ENCODE measurements around the gene CHST12.
A peak's percentile ranks its signal among the peaks of the same experiment; 100 is the strongest.

The CHST12 gene

DNA sequence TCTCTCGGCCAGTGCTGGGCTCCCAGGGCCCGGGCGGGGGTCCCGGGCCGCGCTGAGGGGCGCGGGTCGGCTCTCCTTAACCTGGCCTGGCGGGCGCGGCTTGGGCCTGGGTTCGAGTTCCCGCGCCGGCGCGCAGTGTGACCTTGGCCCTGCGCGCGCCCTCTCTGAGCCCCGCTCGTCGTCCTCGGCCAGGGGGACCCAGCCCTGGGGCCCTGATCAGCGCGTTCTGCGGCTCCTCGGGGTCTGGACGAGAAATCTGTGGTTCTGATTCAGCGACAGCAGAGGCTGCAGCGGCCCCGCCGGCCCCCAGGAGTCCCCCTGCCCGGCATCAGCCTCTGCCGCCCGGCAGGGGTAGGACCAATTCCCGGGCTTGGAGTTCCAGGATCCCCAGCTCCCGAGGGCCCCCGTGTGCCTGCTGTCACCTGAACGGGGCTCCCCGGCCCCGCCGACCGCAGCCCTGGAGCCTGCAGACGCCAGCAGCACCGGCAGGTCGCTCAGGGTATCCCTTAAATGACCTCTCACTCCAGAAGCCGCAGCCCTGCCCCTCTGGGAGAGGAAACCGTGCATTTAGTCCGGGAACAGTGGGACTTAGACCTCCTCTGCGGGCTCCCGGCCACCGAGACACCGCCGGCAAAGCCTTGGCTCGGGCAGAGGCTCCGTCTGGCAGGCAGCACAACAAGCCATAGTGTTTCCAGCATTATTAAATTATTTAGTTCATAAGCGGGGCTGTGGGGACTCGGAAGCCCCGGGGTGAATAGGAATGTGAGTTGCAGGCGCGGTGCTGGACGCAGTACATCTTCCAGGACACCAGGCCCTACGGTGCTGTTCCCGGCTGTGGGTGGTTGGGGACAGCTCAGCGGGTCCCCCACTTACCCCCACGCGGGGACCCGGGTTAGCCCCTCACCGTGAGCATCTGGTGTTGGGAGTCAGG lies 572 bp downstream of the CHST12 start:
- Mint-ChIP-seq H3K4me1 (peaks cover 53% of the 10 kb centered on the region), H3K27ac (peak overlapping the region; percentile 3 to 64 (median 33)), H3K9me3 (no peaks in the 10 kb centered on the region), H3K4me3 (peak overlapping the region; percentile 86 to 89 (median 88)), H3K36me3 (ENCODE audit: low read depth) (no peaks in the 10 kb centered on the region), H3K27me3 (ENCODE audit: low read depth) (peaks cover 4% of the 10 kb centered on the region)
- TF ChIP-seq CTCF (IDR thresholded peaks at IDR 0.05; ENCODE audit: unreplicated experiment in 3 of 3), result peak in 1 of 3 experiments; percentile 32

- no peaks in the 10 kb centered on the region for H3K36me3 Mint-ChIP-seq (ENCODE audit: low read depth)
- TF ChIP-seq CTCF (IDR thresholded peaks at IDR 0.05; ENCODE audit: unreplicated experiment in 3 of 3), result no peak
- peaks cover 53% of the 10 kb centered on the region for H3K4me1 Mint-ChIP-seq
- H3K27ac Mint-ChIP-seq, result peak overlapping the region; percentile 3 to 64 (median 33)
- no peaks in the 10 kb centered on the region for H3K9me3 Mint-ChIP-seq
- H3K27me3 Mint-ChIP-seq (ENCODE audit: low read depth), result no peaks in the 10 kb centered on the region
- H3K4me3 Mint-ChIP-seq, result peak overlapping the region; percentile 86 to 89 (median 88)
Measured at GRCh38 chr7:2404714-2405119, 1.3 kb downstream of the CHST12 start.

GRCh38 chr7:2405201-2405600 lies 1.8 kb downstream of the CHST12 start:
- peak overlapping the region in 1 of 3 experiments; percentile 40 for H3K27ac Mint-ChIP-seq
- peak overlapping the region; percentile 86 to 89 (median 88) for H3K4me3 Mint-ChIP-seq
- TF ChIP-seq CTCF (IDR thresholded peaks at IDR 0.05; ENCODE audit: unreplicated experiment in 3 of 3), result no peak
- H3K9me3 Mint-ChIP-seq, result no peaks in the 10 kb centered on the region
- no peaks in the 10 kb centered on the region for H3K27me3 Mint-ChIP-seq (ENCODE audit: low read depth)
- no peaks in the 10 kb centered on the region for H3K36me3 Mint-ChIP-seq (ENCODE audit: low read depth)
- H3K4me1 Mint-ChIP-seq, result peaks cover 53% of the 10 kb centered on the region

DNA sequence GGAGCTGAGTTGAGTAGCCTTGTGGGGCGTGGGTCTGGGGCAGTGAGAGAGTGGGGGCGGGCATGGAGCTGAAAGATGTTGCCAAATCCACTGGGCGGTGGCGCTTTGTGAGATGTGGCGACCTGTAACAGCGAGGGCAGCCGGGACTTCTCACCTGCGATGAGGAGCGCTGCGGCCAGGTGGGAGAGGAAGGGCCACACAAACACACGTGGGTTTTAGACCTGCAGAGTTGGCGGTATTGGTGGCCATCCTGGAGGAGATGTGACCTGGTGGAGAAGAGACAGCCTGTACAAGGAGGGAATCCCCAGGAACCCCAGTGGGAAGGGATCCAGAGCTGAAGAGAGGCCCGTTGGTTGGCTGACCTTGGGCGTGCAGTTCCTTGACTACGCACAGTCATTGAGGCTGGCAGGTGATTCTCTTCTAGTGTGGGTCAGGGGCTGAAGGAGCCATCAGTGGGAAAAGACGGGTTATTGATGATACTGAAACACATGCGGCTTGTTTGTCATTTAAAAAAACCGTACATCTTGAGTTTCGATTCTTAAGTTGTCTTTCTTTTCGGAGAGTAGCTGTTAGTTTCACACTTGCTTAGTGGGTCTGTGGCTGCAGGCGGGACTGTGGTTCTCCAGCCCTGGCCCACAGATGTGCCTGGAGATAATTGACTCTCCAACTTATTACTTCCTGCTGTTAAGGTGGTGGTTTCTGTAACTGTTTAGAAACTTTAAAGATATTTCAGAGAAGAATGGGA lies 2.4 kb downstream of the CHST12 start:
- TF ChIP-seq CTCF (IDR thresholded peaks at IDR 0.05; ENCODE audit: unreplicated experiment in 3 of 3), result no peak
- H3K4me3 Mint-ChIP-seq, result peak overlapping the region; percentile 63 to 86 (median 64)
- no peaks in the 10 kb centered on the region for H3K36me3 Mint-ChIP-seq (ENCODE audit: low read depth)
- no peaks in the 10 kb centered on the region for H3K9me3 Mint-ChIP-seq
- peak overlapping the region in 1 of 3 experiments; percentile 40 for H3K27ac Mint-ChIP-seq
- no peaks in the 10 kb centered on the region for H3K27me3 Mint-ChIP-seq (ENCODE audit: low read depth)
- H3K4me1 Mint-ChIP-seq, result peaks cover 56% of the 10 kb centered on the region

- no peaks in the 10 kb centered on the region for H3K36me3 Mint-ChIP-seq (ENCODE audit: low read depth)
- H3K27me3 Mint-ChIP-seq (ENCODE audit: low read depth), result no peaks in the 10 kb centered on the region
- H3K27ac Mint-ChIP-seq, result peak overlapping the region; percentile 32 to 53 (median 43)
- peaks cover 62% of the 10 kb centered on the region for H3K4me1 Mint-ChIP-seq
- peak overlapping the region in 2 of 3 experiments; percentile 4 to 40 for H3K4me3 Mint-ChIP-seq
- no peaks in the 10 kb centered on the region for H3K9me3 Mint-ChIP-seq
- no peak for TF ChIP-seq CTCF (IDR thresholded peaks at IDR 0.05; ENCODE audit: unreplicated experiment in 3 of 3)
Measured at GRCh38 chr7:2409745-2410414, 6.5 kb downstream of the CHST12 start.

Measured in nephron (organoid).